HepG2 (cell line): ENCODE data around the gene SEMA4C. TPM values are rescaled to one million over a fixed set of nuclear protein-coding genes. Genes with fewer than 3 reads are reported as not detected.

Experiments used
- ARID4A ChIP-seq: sonication (generic); formaldehyde crosslinking; IDR thresholded peaks from 2 replicates; pipeline ENCODE4 v1.5.0; 2020; ENCODE audit warnings: mild to moderate bottlenecking, missing genetic modification reagents, borderline replicate concordance
- ARNT ChIP-seq: fragments of 450-650 bp; IDR thresholded peaks from 2 replicates; pipeline ENCODE4 v1.6.1; 2017
- BCL3 ChIP-seq: sonication (generic); formaldehyde crosslinking; IDR thresholded peaks from 2 replicates; pipeline ENCODE4 v1.5.1; 2020; ENCODE audit warnings: mild to moderate bottlenecking, missing genetic modification reagents, moderate library complexity
- CTCF ChIP-seq: sonication (generic); formaldehyde crosslinking; IDR thresholded peaks from 2 replicates; pipeline ENCODE4 v1.5.0; 2020; ENCODE audit warnings: mild to moderate bottlenecking, missing genetic modification reagents, moderate library complexity
- E2F5 ChIP-seq: sonication (generic); formaldehyde crosslinking; conservative IDR thresholded peaks from 2 replicates; pipeline ENCODE4 v1.4.0; 2020; ENCODE audit warnings: missing genetic modification reagents
- FOXA1 ChIP-seq, 2 experiments: fragments of 450-650 bp in 1 of 2; sonication (generic) in 1 of 2; formaldehyde crosslinking in 1 of 2; IDR thresholded peaks; 2 replicates each; pipeline versions ENCODE4 v1.4.0 to v1.6.1; 2016 to 2020; ENCODE audit warnings: missing genetic modification reagents in 1 of 2
- FOXC1 ChIP-seq: sonication (generic); formaldehyde crosslinking; IDR thresholded peaks from 2 replicates; pipeline ENCODE4 v1.8.0; 2022; ENCODE audit warnings: mild to moderate bottlenecking, missing genetic modification reagents, borderline replicate concordance
- GLI4 ChIP-seq: sonication (generic); formaldehyde crosslinking; IDR thresholded peaks from 2 replicates; pipeline ENCODE4 v1.5.1; 2020; ENCODE audit warnings: missing genetic modification reagents, mild to moderate bottlenecking, moderate library complexity, borderline replicate concordance
- HMGA1 ChIP-seq: sonication (generic); formaldehyde crosslinking; conservative IDR thresholded peaks from 2 replicates; pipeline ENCODE4 v1.4.0; 2020; ENCODE audit warnings: missing genetic modification reagents
- HNRNPLL ChIP-seq: fragments of 200-400 bp; formaldehyde crosslinking; IDR thresholded peaks from 2 replicates; pipeline ENCODE4 v1.6.1; 2017; ENCODE audit warnings: mild to moderate bottlenecking, low read depth, low read length; ENCODE audit not compliant: poor library complexity, severe bottlenecking
- MIER2 ChIP-seq: IDR thresholded peaks from 2 replicates; pipeline ENCODE4 v1.6.1; 2016; ENCODE audit warnings: missing biosample characterization, missing genetic modification reagents
- PCBP2 ChIP-seq: fragments of 200-400 bp; formaldehyde crosslinking; optimal IDR thresholded peaks from 2 replicates; pipeline ENCODE3; 2018; ENCODE audit warnings: low read length, low read depth; ENCODE audit not compliant: poor library complexity, severe bottlenecking
- RARG ChIP-seq: sonication (generic); formaldehyde crosslinking; IDR thresholded peaks from 2 replicates; pipeline ENCODE4 v1.4.0; 2020; ENCODE audit warnings: low read depth, mild to moderate bottlenecking, missing genetic modification reagents
- SP140L ChIP-seq: sonication (generic); formaldehyde crosslinking; IDR thresholded peaks from 2 replicates; pipeline ENCODE4 v1.4.0; 2020; ENCODE audit warnings: missing genetic modification reagents, borderline replicate concordance
- SP4 ChIP-seq: sonication (generic); formaldehyde crosslinking; IDR thresholded peaks from 2 replicates; pipeline ENCODE4 v1.8.1; 2023; ENCODE audit warnings: mild to moderate bottlenecking, missing genetic modification reagents
- SP5 ChIP-seq: IDR thresholded peaks from 2 replicates; pipeline ENCODE4 v1.6.1; 2016; ENCODE audit warnings: low read depth, borderline replicate concordance
- TOE1 ChIP-seq: sonication (generic); formaldehyde crosslinking; IDR thresholded peaks from 2 replicates; pipeline ENCODE4 v1.4.0; 2020; ENCODE audit warnings: mild to moderate bottlenecking, missing genetic modification reagents
- ZNF557 ChIP-seq: sonication (generic); formaldehyde crosslinking; IDR thresholded peaks from 2 replicates; pipeline ENCODE4 v1.4.0; 2020; ENCODE audit warnings: missing genetic modification reagents
- ZNF567 ChIP-seq: sonication (generic); formaldehyde crosslinking; IDR thresholded peaks from 2 replicates; pipeline ENCODE4 v1.8.1; 2023; ENCODE audit warnings: mild to moderate bottlenecking, missing genetic modification reagents, borderline replicate concordance
- ZNF75D ChIP-seq: sonication (generic); formaldehyde crosslinking; IDR thresholded peaks from 2 replicates; pipeline ENCODE4 v1.8.1; 2023; ENCODE audit warnings: missing genetic modification reagents, mild to moderate bottlenecking, borderline replicate concordance
- ZNF883 ChIP-seq: sonication (generic); formaldehyde crosslinking; IDR thresholded peaks from 2 replicates; pipeline ENCODE4 v1.5.1; 2020; ENCODE audit warnings: mild to moderate bottlenecking, missing genetic modification reagents; ENCODE audit errors: not compliant biosample characterization
- polyA plus RNA-seq, 8 experiments: library from polyadenylated mRNA; depleted of rRNA in 3 of 8; stranded (reverse) in 7 of 8; unstranded in 1 of 8; fragments of >200 nt; fragmentation: Illumina TruSeq in 4 of 8; extraction: Trizol in 4 of 8; gene quantifications; 2 replicates each; pipeline versions ENCODE4 v1.2.1 to v1.2.3, GENCODE V29; 2011 to 2016; ENCODE audit warnings: low read depth in 4 of 8, missing spikeins in 1 of 8, mixed read lengths in 1 of 8; ENCODE audit not compliant: insufficient read depth in 1 of 8
- total RNA-seq, 5 experiments: library from RNA; depleted of rRNA; stranded (reverse); fragments of >200 nt; fragmentation: Illumina TruSeq; extraction: Trizol; gene quantifications; 2 replicates each; pipeline ENCODE4 v1.2.3, GENCODE V29; 2016; ENCODE audit warnings: low read depth in 1 of 5

Gene SEMA4C
- total and polyA plus RNA-seq, 2 of the 13 experiments (the other 11 are each of a cell fraction or from before 2014, with no cell fraction given), result 25.9 to 46.6 TPM

GRCh38 chr2:96857667-96858372, 12.1 kb downstream of the SEMA4C start, which contains the start of gene ANKRD39 (continued):
- TF ChIP-seq CTCF (CRISPR knock-in tag), result peak; percentile 98
- no peak for TF ChIP-seq HMGA1 (CRISPR knock-in tag)
- peak; percentile 93; the same call in 1 of the 2 replicates for TF ChIP-seq GLI4 (CRISPR knock-in tag)
- no peak for TF ChIP-seq ARNT
- peak; percentile 76 for TF ChIP-seq E2F5 (CRISPR knock-in tag)
- peak; percentile 70 for TF ChIP-seq HNRNPLL
- peak; percentile 90 for TF ChIP-seq ZNF883 (CRISPR knock-in tag)
- 0 out of 2 replicates have a peak, but pooled peaks have one; percentile 33 for TF ChIP-seq MIER2 (CRISPR knock-in tag)
- no peak for TF ChIP-seq SP140L (CRISPR knock-in tag)
- peak; percentile 85 for TF ChIP-seq BCL3
- no peak for TF ChIP-seq ZNF75D
- TF ChIP-seq TOE1 (CRISPR knock-in tag), result no peak; the same call in 1 of the 2 replicates
- TF ChIP-seq PCBP2, result no peak
- TF ChIP-seq SP5 (CRISPR knock-in tag), result 0 out of 2 replicates have a peak, but pooled peaks have one; percentile 65
- peak; percentile 100 for TF ChIP-seq SP4
- no peak for TF ChIP-seq ZNF557 (CRISPR knock-in tag)
- TF ChIP-seq ZNF567 (CRISPR knock-in tag), result peak; percentile 44; the same call in 1 of the 2 replicates
- no peak for TF ChIP-seq FOXA1 (IDR thresholded peaks at IDR 0.05)
- TF ChIP-seq FOXA1 (CRISPR knock-in tag; IDR thresholded peaks at IDR 0.05), result peak; percentile 36; the same call in 1 of the 2 replicates
- TF ChIP-seq ARID4A (CRISPR knock-in tag), result peak; percentile 89; the same call in 1 of the 2 replicates
- TF ChIP-seq RARG (CRISPR knock-in tag), result peak; percentile 85
- peak; percentile 94 for TF ChIP-seq FOXC1 (CRISPR knock-in tag)
